Measurements from ENCODE around the gene ALAS1.
A peak's percentile ranks its signal among the peaks of the same experiment; 100 is the strongest.
"Not testable (repeated sequence)": the region's sequence is repeated elsewhere in the genome, so short reads cannot be mapped to it uniquely, and the experiment has no call there.

The ALAS1 gene

DNA sequence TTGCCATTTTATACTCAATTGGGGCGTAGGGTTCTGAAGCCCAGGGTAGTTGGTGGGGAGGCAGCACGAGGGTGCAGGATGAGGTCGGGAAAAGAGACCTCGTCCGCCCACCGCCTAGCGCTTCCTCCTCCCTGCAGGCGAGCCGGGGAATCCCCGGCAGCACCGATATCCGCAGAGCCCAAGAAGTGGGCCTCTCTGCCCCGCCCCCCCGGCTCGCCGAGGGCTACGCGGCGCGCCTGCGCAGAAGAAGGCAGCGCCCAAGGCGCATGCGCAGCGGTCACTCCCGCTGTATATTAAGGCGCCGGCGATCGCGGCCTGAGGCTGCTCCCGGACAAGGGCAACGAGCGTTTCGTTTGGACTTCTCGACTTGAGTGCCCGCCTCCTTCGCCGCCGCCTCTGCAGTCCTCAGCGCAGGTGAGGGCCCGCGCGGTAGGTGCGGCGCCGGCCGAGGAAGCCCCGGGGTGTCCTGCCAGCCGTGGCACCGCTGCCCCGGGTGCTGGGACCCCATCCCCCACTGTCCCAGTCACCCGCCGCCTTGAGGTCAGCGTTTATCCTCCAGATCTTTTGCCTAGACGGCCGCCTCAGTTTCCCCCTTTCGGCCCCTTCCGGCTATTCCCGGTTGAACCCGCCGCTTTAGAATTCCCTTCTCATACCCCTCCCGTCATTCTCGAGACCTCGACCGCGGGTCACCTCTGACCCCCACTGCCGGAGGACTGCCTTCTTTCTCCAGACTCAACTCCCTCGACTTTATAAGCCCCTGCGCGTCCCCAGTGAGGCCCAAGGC, at the start of gene ALAS1:
ALAS1 (plus strand) TSS at position 319 of the 784 bp plus-strand sequence. CDS start 1,082 bp downstream, outside the sequence.
- no peak for FAIRE-seq

- FAIRE-seq: no peak
Observed at GRCh38 chr3:52149021-52149420, 48.9 kb upstream of the ALAS1 start.

DNA sequence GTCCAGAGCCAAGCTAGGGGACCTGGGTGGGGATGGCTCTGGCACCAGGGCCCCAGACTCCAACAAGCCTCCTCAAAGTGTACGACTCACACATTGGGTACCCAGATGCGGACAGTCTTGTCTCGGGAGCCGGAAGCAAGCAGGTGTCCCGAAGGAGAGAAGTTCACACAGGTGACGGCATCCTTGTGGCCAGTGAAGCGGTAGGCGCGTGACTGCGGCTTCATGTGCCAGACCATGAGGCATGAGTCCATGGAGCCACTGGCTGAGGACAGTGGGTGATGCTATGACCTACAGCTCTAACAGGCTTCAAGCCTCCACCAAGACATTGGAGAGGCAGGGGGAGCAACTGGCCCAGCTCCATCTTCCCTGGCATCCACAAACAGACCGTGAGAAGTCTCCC, 48.2 kb upstream of the ALAS1 start:
- FAIRE-seq: no peak

DNA sequence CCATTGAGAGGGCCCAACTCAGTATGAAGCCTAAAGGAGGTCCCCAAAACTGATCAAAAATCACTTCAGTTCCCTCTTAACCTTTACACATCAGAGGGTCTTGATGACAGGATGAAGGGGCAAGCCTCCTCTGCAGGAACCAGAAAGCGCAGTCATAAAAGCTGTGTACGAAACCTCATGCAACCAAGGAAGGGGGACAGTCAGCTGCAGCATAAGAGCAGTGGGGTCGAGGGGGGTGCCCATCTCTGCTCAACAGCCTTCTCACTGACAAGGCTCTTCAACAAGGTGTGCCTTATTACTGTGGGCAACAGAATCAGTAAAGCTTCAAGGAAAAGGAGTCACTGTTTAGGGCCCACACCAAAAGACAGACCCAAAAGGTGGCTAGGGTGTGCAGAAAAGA, 47.6 kb upstream of the ALAS1 start:
- FAIRE-seq: no peak

- FAIRE-seq: no peak
Observed at GRCh38 chr3:52150860-52151259, 47.1 kb upstream of the ALAS1 start.

- not testable (repeated sequence) for FAIRE-seq
Observed at GRCh38 chr3:52151991-52152390, 46.0 kb upstream of the ALAS1 start.

DNA sequence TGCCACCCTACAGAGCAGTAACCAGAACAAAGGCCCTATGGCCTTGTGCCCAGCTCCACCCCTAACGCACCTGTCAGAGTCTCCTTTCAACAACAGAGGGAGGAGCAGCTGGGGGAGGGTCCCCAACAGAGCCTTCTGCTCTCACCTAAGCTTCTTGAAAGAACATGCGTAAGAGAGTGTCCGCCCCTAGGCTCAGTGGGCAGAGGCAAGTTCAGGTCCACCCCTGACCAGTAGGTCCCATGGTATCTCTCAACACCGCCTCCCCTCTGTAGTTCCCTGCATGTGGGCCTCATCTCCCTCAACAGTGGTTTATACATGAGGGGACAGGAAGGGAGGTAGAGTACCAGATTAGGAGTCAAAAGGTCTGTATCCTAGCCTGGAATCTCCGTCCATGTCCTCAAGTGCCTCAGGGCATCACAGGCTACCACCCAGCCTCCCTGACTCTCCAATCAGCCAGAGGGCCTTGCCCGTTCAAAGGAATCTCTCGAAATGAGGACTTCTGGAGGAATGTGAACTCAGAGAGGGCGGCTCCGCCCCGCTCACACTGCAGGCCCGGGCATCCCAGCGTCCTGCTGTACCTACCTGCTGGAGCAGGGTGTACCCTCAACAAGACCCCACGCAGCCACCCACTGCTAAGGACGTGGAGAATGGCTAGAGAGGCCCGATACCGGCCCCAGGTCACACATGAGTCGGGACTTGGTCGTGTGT, 44.4 kb upstream of the ALAS1 start:
- FAIRE-seq: no peak

- peak; percentile 31 for FAIRE-seq
Observed at GRCh38 chr3:52154135-52155094, 43.5 kb upstream of the ALAS1 start, which contains the start of gene POC1A. POC1A (minus strand) TSS chr3:52154423; CDS start chr3:52154372, 51 bp downstream.

GRCh38 chr3:52155912-52156311, 42.0 kb upstream of the ALAS1 start:
- FAIRE-seq: no peak

DNA sequence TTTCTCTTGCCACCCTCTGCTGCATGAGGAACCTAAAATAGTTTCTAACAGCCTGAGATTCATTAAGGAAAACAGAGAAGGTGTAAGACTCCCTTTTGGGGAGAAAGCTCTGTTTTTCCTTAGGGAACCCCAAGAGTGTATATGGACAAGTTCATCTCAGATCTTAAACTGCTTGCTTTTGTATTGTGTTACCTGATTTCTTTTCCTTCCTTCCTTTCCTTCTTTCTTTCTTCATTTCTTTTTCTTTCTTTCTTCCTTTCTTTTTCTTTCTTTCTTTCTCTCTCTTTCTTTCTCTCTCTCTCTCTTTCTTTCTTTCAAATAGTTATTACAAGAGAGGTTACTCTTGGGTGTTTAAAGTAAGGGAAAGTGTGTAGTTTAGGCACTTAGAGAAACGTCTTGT, 38.5 kb upstream of the ALAS1 start:
- FAIRE-seq: no peak

GRCh38 chr3:52162250-52162872, 35.6 kb upstream of the ALAS1 start:
- FAIRE-seq: no peak

DNA sequence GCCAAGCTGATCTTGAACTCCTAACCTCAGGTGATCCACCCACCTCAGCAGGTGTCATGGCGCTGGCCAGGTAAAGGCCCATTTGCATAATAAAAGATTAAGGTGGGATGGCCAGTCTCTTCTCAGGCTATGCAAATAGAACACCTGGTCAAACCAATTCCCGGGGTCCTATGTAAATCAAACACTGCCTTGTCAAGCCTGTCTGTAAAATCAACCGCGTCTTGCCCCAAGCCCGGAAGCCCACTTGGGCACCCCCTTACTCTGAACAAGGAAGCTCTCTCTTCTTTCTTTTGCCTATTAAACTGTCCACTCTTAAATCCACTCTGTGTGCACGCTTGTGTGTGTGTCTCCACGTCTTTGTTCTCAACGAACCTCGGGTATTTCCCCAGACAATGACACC, 30.7 kb upstream of the ALAS1 start:
- no peak for FAIRE-seq

GRCh38 chr3:52170217-52170616, 27.7 kb upstream of the ALAS1 start:
- FAIRE-seq: not testable (repeated sequence)

- FAIRE-seq: no peak
Observed at GRCh38 chr3:52171514-52172261, 26.3 kb upstream of the ALAS1 start.

DNA sequence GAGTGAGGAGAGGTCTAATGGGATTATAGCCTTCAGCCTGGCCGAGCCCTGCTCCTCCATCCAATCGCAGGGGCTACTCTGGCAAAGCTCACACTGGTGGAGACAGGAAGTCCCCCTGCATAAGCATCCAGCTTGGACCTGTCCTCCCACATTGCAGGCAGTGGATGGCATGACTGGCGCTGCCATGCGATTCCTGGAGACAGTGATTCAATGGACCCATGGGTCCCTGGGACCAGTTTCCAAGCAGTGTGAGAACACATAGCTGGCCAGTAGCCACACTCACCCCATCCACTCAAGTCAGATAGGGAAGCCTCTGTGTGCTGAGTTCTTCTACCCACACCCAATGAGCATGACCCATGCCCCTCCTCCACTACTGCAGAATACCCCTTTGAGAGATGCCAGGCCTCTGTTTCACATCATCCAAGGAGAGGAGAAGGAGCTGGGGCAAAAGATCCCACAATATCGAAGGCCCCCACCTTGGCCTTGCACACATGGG, 25.6 kb upstream of the ALAS1 start:
- no peak for FAIRE-seq

GRCh38 chr3:52173101-52173500, 24.9 kb upstream of the ALAS1 start:
- no peak for FAIRE-seq

GRCh38 chr3:52174896-52175295, 23.1 kb upstream of the ALAS1 start:
- FAIRE-seq: no peak

- FAIRE-seq: no peak
Observed at GRCh38 chr3:52175416-52176179, 22.4 kb upstream of the ALAS1 start.

- FAIRE-seq: no peak
Observed at GRCh38 chr3:52176180-52176752, 21.7 kb upstream of the ALAS1 start.
